ENCODE measurements around the gene CCNL1.
"Not testable (repeated sequence)": the region's sequence is repeated elsewhere in the genome, so short reads cannot be mapped to it uniquely, and the experiment has no call there.

Gene CCNL1

GRCh38 chr3:157159762-157160657 is at the start of gene CCNL1:
CCNL1 (minus strand) TSS chr3:157160147; CDS start chr3:157160094, 53 bp downstream.
- peak; percentile 96 for DNase-seq

- no peak for DNase-seq
Measured at GRCh38 chr3:157204880-157205279, 44.9 kb upstream of the CCNL1 start.

- DNase-seq: no peak
Measured at GRCh38 chr3:157204431-157204830, 44.5 kb upstream of the CCNL1 start.

- DNase-seq: no peak
Measured at GRCh38 chr3:157201648-157202278, 41.8 kb upstream of the CCNL1 start.

- no peak for DNase-seq
Measured at GRCh38 chr3:157199841-157200240, 39.9 kb upstream of the CCNL1 start.

GRCh38 chr3:157195965-157196364 is 36.0 kb upstream of the CCNL1 start:
- no peak for DNase-seq

GRCh38 chr3:157191149-157191548 is 31.2 kb upstream of the CCNL1 start:
- not testable (repeated sequence) for DNase-seq

GRCh38 chr3:157190380-157190872 is 30.5 kb upstream of the CCNL1 start:
- DNase-seq: no peak

- no peak for DNase-seq
Measured at GRCh38 chr3:157188391-157188790, 28.4 kb upstream of the CCNL1 start.

GRCh38 chr3:157182879-157183278 is 22.9 kb upstream of the CCNL1 start:
- DNase-seq: no peak

- no peak for DNase-seq
Measured at GRCh38 chr3:157180262-157180661, 20.3 kb upstream of the CCNL1 start.

GRCh38 chr3:157179365-157179803 is 19.4 kb upstream of the CCNL1 start:
- DNase-seq: no peak

GRCh38 chr3:157178503-157179364 is 18.8 kb upstream of the CCNL1 start:
- DNase-seq: not testable (repeated sequence)

GRCh38 chr3:157177801-157178453 is 18.0 kb upstream of the CCNL1 start:
- DNase-seq: not testable (repeated sequence)

- no peak for DNase-seq
Measured at GRCh38 chr3:157176934-157177333, 17.0 kb upstream of the CCNL1 start.

- DNase-seq: no peak
Measured at GRCh38 chr3:157175691-157176507, 16.0 kb upstream of the CCNL1 start.

- peak; percentile 98 for DNase-seq
Measured at GRCh38 chr3:157174649-157175498, 14.9 kb upstream of the CCNL1 start.

GRCh38 chr3:157174290-157174648 is 14.3 kb upstream of the CCNL1 start:
- DNase-seq: peak; percentile 28

- not testable (repeated sequence) for DNase-seq
Measured at GRCh38 chr3:157173343-157173742, 13.4 kb upstream of the CCNL1 start.

- DNase-seq: no peak
Measured at GRCh38 chr3:157172746-157173145, 12.8 kb upstream of the CCNL1 start.

GRCh38 chr3:157170861-157171260 is 10.9 kb upstream of the CCNL1 start:
- no peak for DNase-seq
